Neuronal stem cell (in vitro differentiated cells): ENCODE results near the gene PLA2G2C.

Experiments used
- DNase-seq: peaks from one replicate; pipeline ENCODE4 v3.0.0-alpha.2; 2013; ENCODE audit warnings: low spot score
- H2AFZ ChIP-seq: one replicate; pipeline ENCODE4 v1.6.1; 2013; ENCODE audit warnings: mild to moderate bottlenecking, low read length, inconsistent platforms
- H2AK5ac ChIP-seq: 2 replicates; pipeline ENCODE4 v1.6.1; 2013; ENCODE audit warnings: low read depth, mild to moderate bottlenecking, inconsistent platforms, low read length, moderate library complexity, mixed read lengths
- H2BK120ac ChIP-seq: 2 replicates; pipeline ENCODE4 v1.6.1; 2013; ENCODE audit warnings: low read depth, mild to moderate bottlenecking, inconsistent platforms, low read length, moderate library complexity, mixed read lengths
- H2BK12ac ChIP-seq: one replicate; pipeline ENCODE4 v1.6.1; 2013; ENCODE audit warnings: low read length, inconsistent platforms
- H2BK15ac ChIP-seq: 2 replicates; pipeline ENCODE4 v1.6.1; 2013; ENCODE audit warnings: mild to moderate bottlenecking, low read length, inconsistent platforms, mixed read lengths
- H2BK5ac ChIP-seq: one replicate; pipeline ENCODE4 v1.6.1; 2013; ENCODE audit warnings: inconsistent platforms, mild to moderate bottlenecking, low read length, moderate library complexity
- H3K14ac ChIP-seq: one replicate; pipeline ENCODE4 v1.6.1; 2013; ENCODE audit warnings: low read length, inconsistent platforms
- H3K18ac ChIP-seq: 2 replicates; pipeline ENCODE4 v1.6.1; 2013; ENCODE audit warnings: low read length, inconsistent platforms
- H3K23ac ChIP-seq: 2 replicates; pipeline ENCODE4 v1.6.1; 2013; ENCODE audit warnings: low read depth, mild to moderate bottlenecking, mixed read lengths, low read length, inconsistent platforms; ENCODE audit not compliant: poor library complexity
- H3K27ac ChIP-seq: replicated peaks from 3 replicates; pipeline ENCODE4 v1.5.1; 2013; ENCODE audit warnings: low read length, inconsistent platforms
- H3K27me3 ChIP-seq, 3 experiments: 2 replicates each; pipeline ENCODE4 v1.6.1; 2013; ENCODE audit warnings: low read length in 3 of 3, mild to moderate bottlenecking in 2 of 3, inconsistent platforms in 1 of 3, low read depth in 1 of 3, mixed read lengths in 1 of 3, moderate library complexity in 1 of 3; ENCODE audit not compliant: control insufficient read depth in 3 of 3, insufficient read depth in 3 of 3
- H3K36me3 ChIP-seq, 2 donors: replicated peaks in 1 of 2; 2 replicates each; pipeline ENCODE4 v1.6.1; 2013; ENCODE audit warnings: low read length in 2 of 2; ENCODE audit not compliant: control insufficient read depth in 2 of 2, insufficient read depth in 2 of 2
- H3K4ac ChIP-seq: 2 replicates; pipeline ENCODE4 v1.6.1; 2013; ENCODE audit warnings: inconsistent platforms, mild to moderate bottlenecking, low read length, moderate library complexity
- H3K4me1 ChIP-seq, 2 donors: 1 replicate in 1 of 2; 2 replicates in 1 of 2; pipeline ENCODE4 v1.6.1; 2013; ENCODE audit warnings: low read length in 2 of 2, low read depth in 1 of 2; ENCODE audit not compliant: control insufficient read depth in 2 of 2, insufficient read depth in 1 of 2
- H3K4me2 ChIP-seq: one replicate; pipeline ENCODE4 v1.6.1; 2013; ENCODE audit warnings: mild to moderate bottlenecking, low read length, inconsistent platforms; ENCODE audit not compliant: insufficient read depth, poor library complexity, severe bottlenecking
- H3K4me3 ChIP-seq, 2 donors: 2 replicates each; pipeline ENCODE4 v1.5.1; 2013; ENCODE audit warnings: low read length in 2 of 2, mild to moderate bottlenecking in 2 of 2, inconsistent platforms in 1 of 2, moderate library complexity in 1 of 2
- H3K79me1 ChIP-seq: one replicate; pipeline ENCODE4 v1.6.1; 2013; ENCODE audit warnings: low read depth, mild to moderate bottlenecking, inconsistent platforms, low read length, moderate library complexity
- H3K9ac ChIP-seq: one replicate; pipeline ENCODE4 v1.6.1; 2013; ENCODE audit warnings: mild to moderate bottlenecking, low read depth, low read length, inconsistent platforms; ENCODE audit not compliant: poor library complexity
- H3K9me3 ChIP-seq, 2 donors: replicated peaks in 1 of 2; 2 replicates each; pipeline versions ENCODE3 to v1.6.1; 2013; ENCODE audit warnings: low read length in 2 of 2, mild to moderate bottlenecking in 2 of 2, inconsistent platforms in 1 of 2, low read depth in 1 of 2, mixed read lengths in 1 of 2, moderate library complexity in 1 of 2; ENCODE audit not compliant: control insufficient read depth in 2 of 2, insufficient read depth in 1 of 2
- H4K8ac ChIP-seq: one replicate; pipeline ENCODE4 v1.6.1; 2013; ENCODE audit warnings: low read depth, mild to moderate bottlenecking, inconsistent platforms, low read length, moderate library complexity
- H4K91ac ChIP-seq: one replicate; pipeline ENCODE4 v1.6.1; 2013; ENCODE audit warnings: low read length, low read depth, mild to moderate bottlenecking, inconsistent platforms; ENCODE audit not compliant: poor library complexity
- WGBS, 2 donors: extraction: QIAGEN DNeasy Blood & Tissue Kit; methylation state at CpG; one replicate each; pipeline ENCODE4 v1.1.7; 2013; ENCODE audit warnings: missing lambda C conversion rate in 2 of 2, mixed read lengths in 1 of 2; ENCODE audit not compliant: insufficient read length in 2 of 2, insufficient replicate concordance in 1 of 2; ENCODE audit errors: extremely low coverage in 2 of 2; 5-methylcytosine and 5-hydroxymethylcytosine counted together

PLA2G2C gene

GRCh38 chr1:20120796-20121195 is 65.5 kb downstream of the PLA2G2C start:
- peaks cover 2% of the 10 kb centered on the region in 2 donors for H3K4me1 ChIP-seq
- no peak overlapping the region for H2BK5ac ChIP-seq
- H3K18ac ChIP-seq, result peak overlapping the region; percentile 8
- no CpG with 5 or more reads among the region's 4 CpGs for WGBS, 2 donors
- no peak overlapping the region for H2AFZ ChIP-seq
- no peak overlapping the region for H3K9ac ChIP-seq
- no peak overlapping the region for H4K8ac ChIP-seq
- no peak overlapping the region for H2BK15ac ChIP-seq
- H2BK120ac ChIP-seq, result no peak overlapping the region
- no peaks in the 10 kb centered on the region for H3K27me3 ChIP-seq
- H3K36me3 ChIP-seq, result no peaks in the 10 kb centered on the region
- H2AK5ac ChIP-seq, result no peak overlapping the region
- no peak overlapping the region for H3K27ac ChIP-seq
- H4K91ac ChIP-seq, result no peak overlapping the region
- H3K9me3 ChIP-seq, result no peaks in the 10 kb centered on the region
- no peak overlapping the region for H3K4me2 ChIP-seq
- no peak for DNase-seq
- no peaks in the 10 kb centered on the region for H3K79me1 ChIP-seq
- H3K23ac ChIP-seq, result no peak overlapping the region
- H2BK12ac ChIP-seq, result no peak overlapping the region
- no peak overlapping the region for H3K14ac ChIP-seq
- no peak overlapping the region for H3K4ac ChIP-seq
- no peak overlapping the region for H3K4me3 ChIP-seq

GRCh38 chr1:20119347-20119746 is 67.0 kb downstream of the PLA2G2C start, which contains the start of gene PLA2G2D:
Gene PLA2G2D (minus strand): TSS chr1:20119536. CDS start chr1:20119498, 38 bp downstream.
- Histone ChIP-seq H3K4ac (peak within 1 kb of the TSS; percentile 23), H2BK5ac (no peak within 1 kb of the TSS), H3K14ac (peak within 1 kb of the TSS; percentile 67), H2BK15ac (no peak within 1 kb of the TSS), H4K8ac (no peak within 1 kb of the TSS), H3K9ac (no peak within 1 kb of the TSS), H3K18ac (peak within 1 kb of the TSS; percentile 63), H3K79me1 (no peaks in the 10 kb centered on the region), H2AFZ (no peak within 1 kb of the TSS), H3K4me2 (no peak within 1 kb of the TSS), H3K4me3 (no peak within 1 kb of the TSS), H4K91ac (no peak within 1 kb of the TSS), H3K9me3 (no peaks in the 10 kb centered on the region), H2BK120ac (no peak within 1 kb of the TSS), H3K36me3 (no peaks in the 10 kb centered on the region), H3K23ac (peak within 1 kb of the TSS; percentile 53), H3K27ac (no peak within 1 kb of the TSS), H3K27me3 (no peaks in the 10 kb centered on the region), H2BK12ac (no peak within 1 kb of the TSS), H2AK5ac (no peak within 1 kb of the TSS), H3K4me1 (no peaks in the 10 kb centered on the region)
- WGBS, 2 donors, result no CpG with 5 or more reads among the region's 2 CpGs
- DNase-seq, result no peak

- no peak overlapping the region for H2AK5ac ChIP-seq
- no peak for DNase-seq
- H3K79me1 ChIP-seq, result no peaks in the 10 kb centered on the region
- H2BK12ac ChIP-seq, result no peak overlapping the region
- no peak overlapping the region for H4K8ac ChIP-seq
- no peak overlapping the region for H3K4ac ChIP-seq
- no peak overlapping the region for H3K27ac ChIP-seq
- H3K9ac ChIP-seq, result no peak overlapping the region
- H3K4me3 ChIP-seq, result no peak overlapping the region
- no peak overlapping the region for H3K14ac ChIP-seq
- no peaks in the 10 kb centered on the region for H3K36me3 ChIP-seq
- H2BK15ac ChIP-seq, result no peak overlapping the region
- no peak overlapping the region for H2BK120ac ChIP-seq
- no peak overlapping the region for H2BK5ac ChIP-seq
- no peak overlapping the region for H2AFZ ChIP-seq
- H3K27me3 ChIP-seq, result no peaks in the 10 kb centered on the region
- H4K91ac ChIP-seq, result no peak overlapping the region
- no peak overlapping the region for H3K18ac ChIP-seq
- no peaks in the 10 kb centered on the region for H3K9me3 ChIP-seq
- no peaks in the 10 kb centered on the region for H3K4me1 ChIP-seq
- no peak overlapping the region for H3K23ac ChIP-seq
- no peak overlapping the region for H3K4me2 ChIP-seq
These were observed 69.1 kb downstream of the PLA2G2C start for GRCh38 chr1:20117236-20117635.

- Histone ChIP-seq H3K18ac (no peak overlapping the region), H3K27me3 (no peaks in the 10 kb centered on the region), H3K79me1 (no peaks in the 10 kb centered on the region), H3K4me1 (no peaks in the 10 kb centered on the region), H3K27ac (no peak overlapping the region), H3K4ac (no peak overlapping the region), H4K8ac (no peak overlapping the region), H2BK12ac (no peak overlapping the region), H3K9me3 (no peaks in the 10 kb centered on the region), H3K23ac (no peak overlapping the region), H2AFZ (no peak overlapping the region), H2BK120ac (no peak overlapping the region), H2BK5ac (no peak overlapping the region), H4K91ac (no peak overlapping the region), H3K4me2 (no peak overlapping the region), H3K4me3 (no peak overlapping the region), H3K36me3 (no peaks in the 10 kb centered on the region), H2BK15ac (no peak overlapping the region), H2AK5ac (no peak overlapping the region), H3K9ac (no peak overlapping the region), H3K14ac (no peak overlapping the region)
- DNase-seq, result no peak
- no CpG with 5 or more reads among the region's 7 CpGs for WGBS, 2 donors
These were observed 70.4 kb downstream of the PLA2G2C start for GRCh38 chr1:20115916-20116315.
